NK-92 treated with Interleukin-12 subunit alpha and Interleukin-12 subunit beta, amount 100 ng/mL, for 24 hours (cell line): ENCODE results near the gene SLC4A5.
"Not testable (repeated sequence)": the region's sequence is repeated elsewhere in the genome, so short reads cannot be mapped to it uniquely, and the experiment has no call there.

Source experiments
- DNase-seq: peaks from one replicate; lab custom pipeline; 2025; lab: John Stamatoyannopoulos, UW

Gene SLC4A5

GRCh38 chr2:74367789-74368188 lies 24.6 kb upstream of the SLC4A5 start:
- DNase-seq: no peak

- DNase-seq: no peak
Measured at GRCh38 chr2:74366036-74366435, 22.8 kb upstream of the SLC4A5 start.

GRCh38 chr2:74364533-74365505 lies 21.6 kb upstream of the SLC4A5 start:
- no peak for DNase-seq

GRCh38 chr2:74361327-74361726 lies 18.1 kb upstream of the SLC4A5 start:
- DNase-seq: no peak

- no peak for DNase-seq
Measured at GRCh38 chr2:74357627-74358026, 14.4 kb upstream of the SLC4A5 start.

GRCh38 chr2:74349889-74350288 lies 6.7 kb upstream of the SLC4A5 start:
- DNase-seq: no peak

GRCh38 chr2:74347742-74348141 lies 4.5 kb upstream of the SLC4A5 start:
- no peak for DNase-seq

- DNase-seq: no peak
Measured at GRCh38 chr2:74347303-74347702, 4.1 kb upstream of the SLC4A5 start.

- DNase-seq: no peak
Measured at GRCh38 chr2:74345272-74345943, 2.2 kb upstream of the SLC4A5 start.

GRCh38 chr2:74336227-74336626 lies 7.0 kb downstream of the SLC4A5 start:
- not testable (repeated sequence) for DNase-seq

- peak; percentile 43 for DNase-seq
Measured at GRCh38 chr2:74334931-74335333, 8.3 kb downstream of the SLC4A5 start.

GRCh38 chr2:74333896-74334586 lies 9.2 kb downstream of the SLC4A5 start:
- no peak for DNase-seq

- no peak for DNase-seq
Measured at GRCh38 chr2:74333175-74333574, 10.0 kb downstream of the SLC4A5 start.

- no peak for DNase-seq
Measured at GRCh38 chr2:74332550-74333174, 10.6 kb downstream of the SLC4A5 start.

- no peak for DNase-seq
Measured at GRCh38 chr2:74328573-74328972, 14.6 kb downstream of the SLC4A5 start.

- no peak for DNase-seq
Measured at GRCh38 chr2:74328074-74328473, 15.1 kb downstream of the SLC4A5 start.

GRCh38 chr2:74327627-74328026 lies 15.6 kb downstream of the SLC4A5 start:
- no peak for DNase-seq

- DNase-seq: no peak
Measured at GRCh38 chr2:74327199-74327598, 16.0 kb downstream of the SLC4A5 start.

GRCh38 chr2:74325815-74326214 lies 17.4 kb downstream of the SLC4A5 start:
- DNase-seq: no peak

GRCh38 chr2:74321737-74322136 lies 21.5 kb downstream of the SLC4A5 start:
- DNase-seq: no peak

GRCh38 chr2:74317701-74318100 lies 25.5 kb downstream of the SLC4A5 start:
- no peak for DNase-seq

GRCh38 chr2:74316627-74317295 lies 26.5 kb downstream of the SLC4A5 start:
- no peak for DNase-seq
